H1 (cell line): Measurements from ENCODE around the gene INIP. TPM values are rescaled to one million over a fixed set of nuclear protein-coding genes. Genes with fewer than 3 reads are reported as not detected.
A peak's percentile ranks its signal among the peaks of the same experiment; 100 is the strongest.

Source experiments
- CTCF ChIA-PET: fragments of 300-600 bp; sonication (Branson Sonifier 250); formaldehyde crosslinking; loops from one replicate; lab custom pipeline; 2021; ENCODE audit not compliant: partially characterized antibody; lab: Charles Lee
- POLR2A ChIA-PET: fragments of 300-600 bp; sonication (Branson Sonifier 250); formaldehyde crosslinking; loops from one replicate; lab custom pipeline; 2021; ENCODE audit warnings: inconsistent platforms; ENCODE audit not compliant: partially characterized antibody; lab: Charles Lee
- DNase-seq, 2 experiments: peaks; one replicate each; pipeline versions ENCODE4 v3.0.0 to v3.0.0-alpha.2; 2010 to 2022; ENCODE audit warnings: low spot score in 2 of 2, low read depth in 1 of 2, mixed read lengths in 1 of 2
- FAIRE-seq: peaks from 2 replicates; lab custom pipeline; 2011; peaks lifted over from hg19 to GRCh38; lab: Jason Lieb, UNC
- H2AFZ ChIP-seq: 2 replicates; pipeline ENCODE4 v1.8.1; 2012; ENCODE audit warnings: low read length, inconsistent platforms
- H2AK5ac ChIP-seq: 2 replicates; pipeline ENCODE4 v1.6.1; 2013; ENCODE audit warnings: low read depth, low read length
- H2BK120ac ChIP-seq: replicated peaks from 2 replicates; pipeline ENCODE3; 2013; ENCODE audit warnings: low read depth, low read length, inconsistent platforms
- H2BK12ac ChIP-seq: 2 replicates; pipeline ENCODE4 v1.6.1; 2013; ENCODE audit warnings: low read depth, low read length
- H2BK15ac ChIP-seq: 2 replicates; pipeline ENCODE4 v1.6.1; 2013; ENCODE audit warnings: low read length
- H2BK20ac ChIP-seq: 2 replicates; pipeline ENCODE4 v1.6.1; 2013; ENCODE audit warnings: low read length
- H2BK5ac ChIP-seq: 2 replicates; pipeline ENCODE4 v1.6.1; 2013; ENCODE audit warnings: low read depth, low read length
- H3K14ac ChIP-seq: 2 replicates; pipeline ENCODE4 v1.6.1; 2013; ENCODE audit warnings: inconsistent platforms; ENCODE audit not compliant: insufficient read length
- H3K18ac ChIP-seq: 2 replicates; pipeline ENCODE4 v1.6.1; 2013; ENCODE audit warnings: low read length; ENCODE audit errors: extremely low read depth
- H3K23ac ChIP-seq: 2 replicates; pipeline ENCODE4 v1.6.1; 2013; ENCODE audit warnings: inconsistent platforms; ENCODE audit not compliant: insufficient read length
- H3K23me2 ChIP-seq: 2 replicates; pipeline ENCODE4 v1.6.1; 2013; ENCODE audit warnings: low read depth, low read length
- H3K27ac ChIP-seq: 2 replicates; pipeline ENCODE4 v1.6.1; 2011; ENCODE audit warnings: low read depth, low read length, inconsistent platforms
- H3K27me3 ChIP-seq, 4 experiments: replicated peaks in 1 of 4; 1 replicate in 1 of 4; 2 replicates in 3 of 4; pipeline versions ENCODE4 v1.6.1 to v1.8.1; 2011 to 2013; ENCODE audit warnings: low read length in 3 of 4, mild to moderate bottlenecking in 3 of 4, inconsistent platforms in 2 of 4, mixed read lengths in 2 of 4, moderate library complexity in 1 of 4; ENCODE audit not compliant: control insufficient read depth in 3 of 4, insufficient read depth in 3 of 4; ENCODE audit errors: extremely low read depth in 1 of 4
- H3K36me3 ChIP-seq, 4 experiments: 2 replicates each; pipeline versions ENCODE4 v1.6.1 to v1.8.1; 2011 to 2013; ENCODE audit warnings: mild to moderate bottlenecking in 4 of 4, low read length in 3 of 4, moderate library complexity in 2 of 4, control low read depth in 1 of 4, inconsistent platforms in 1 of 4; ENCODE audit not compliant: insufficient read depth in 4 of 4, control insufficient read depth in 2 of 4
- H3K4ac ChIP-seq: replicated peaks from 2 replicates; pipeline ENCODE3; 2013; ENCODE audit warnings: low read length, low read depth, mixed read lengths, inconsistent platforms; ENCODE audit not compliant: insufficient read length
- H3K4me1 ChIP-seq, 4 experiments: replicated peaks in 1 of 4; 1 replicate in 1 of 4; 2 replicates in 3 of 4; pipeline versions ENCODE4 v1.6.1 to v1.8.1; 2011 to 2013; ENCODE audit warnings: low read length in 3 of 4, inconsistent platforms in 2 of 4, mixed read lengths in 1 of 4; ENCODE audit not compliant: insufficient read depth in 4 of 4, control insufficient read depth in 3 of 4
- H3K4me2 ChIP-seq, 2 experiments: 2 replicates each; pipeline versions ENCODE4 v1.6.1 to v1.8.1; 2011 to 2013; ENCODE audit warnings: low read depth in 2 of 2, low read length in 2 of 2, control low read depth in 1 of 2, inconsistent platforms in 1 of 2, mild to moderate bottlenecking in 1 of 2; ENCODE audit not compliant: insufficient read depth in 1 of 2
- H3K4me3 ChIP-seq, 4 experiments: fragments of 200-600, 300-600 bp in 1 of 4; sonication (generic), shearing (Covaris generic), sonication (Bioruptor Twin) in 1 of 4; 2 replicates each; pipeline versions ENCODE4 v1.5.1 to v1.8.1; 2011 to 2016; ENCODE audit warnings: low read length in 4 of 4, low read depth in 3 of 4, control low read depth in 2 of 4, inconsistent platforms in 2 of 4, mild to moderate bottlenecking in 2 of 4, mixed read lengths in 1 of 4, moderate library complexity in 1 of 4; ENCODE audit not compliant: insufficient read depth in 2 of 4; ENCODE audit errors: extremely low read depth in 1 of 4
- H3K56ac ChIP-seq: replicated peaks from 2 replicates; pipeline ENCODE3; 2013; ENCODE audit warnings: low read depth, mild to moderate bottlenecking, mixed read lengths, low read length, inconsistent platforms; ENCODE audit not compliant: insufficient read length
- H3K79me1 ChIP-seq: 2 replicates; pipeline ENCODE4 v1.6.1; 2013; ENCODE audit warnings: low read depth, low read length, control low read depth
- H3K79me2 ChIP-seq, 2 experiments: 2 replicates each; pipeline versions ENCODE4 v1.6.1 to v1.8.1; 2012 to 2013; ENCODE audit warnings: low read length in 2 of 2, mild to moderate bottlenecking in 2 of 2, inconsistent platforms in 1 of 2; ENCODE audit not compliant: insufficient read depth in 2 of 2, control insufficient read depth in 1 of 2
- H3K9ac ChIP-seq, 4 experiments: replicated peaks in 1 of 4; 1 replicate in 1 of 4; 2 replicates in 3 of 4; pipeline versions ENCODE4 v1.6.1 to v1.8.1; 2011 to 2013; ENCODE audit warnings: low read depth in 3 of 4, low read length in 3 of 4, control low read depth in 2 of 4, mild to moderate bottlenecking in 2 of 4, moderate library complexity in 2 of 4, inconsistent platforms in 1 of 4; ENCODE audit errors: extremely low read depth in 1 of 4
- H3K9me3 ChIP-seq, 2 experiments: 2 replicates each; pipeline versions ENCODE4 v1.6.1 to v1.8.1; 2012 to 2013; ENCODE audit warnings: mild to moderate bottlenecking in 2 of 2, moderate library complexity in 2 of 2, control low read depth in 1 of 2, inconsistent platforms in 1 of 2, low read depth in 1 of 2, low read length in 1 of 2, mixed read lengths in 1 of 2; ENCODE audit not compliant: insufficient read depth in 2 of 2
- H4K20me1 ChIP-seq, 2 experiments: replicated peaks in 1 of 2; 2 replicates each; pipeline versions ENCODE3 to v1.8.1; 2011 to 2013; ENCODE audit warnings: inconsistent platforms in 2 of 2, low read length in 2 of 2, mild to moderate bottlenecking in 1 of 2; ENCODE audit not compliant: insufficient read depth in 2 of 2, control insufficient read depth in 1 of 2
- H4K5ac ChIP-seq: 2 replicates; pipeline ENCODE4 v1.6.1; 2013; ENCODE audit warnings: low read length, low read depth, mixed read lengths, inconsistent platforms; ENCODE audit not compliant: insufficient read length
- H4K8ac ChIP-seq: 2 replicates; pipeline ENCODE4 v1.8.0; 2013; ENCODE audit warnings: mild to moderate bottlenecking, moderate library complexity, low read length, inconsistent platforms; ENCODE audit not compliant: insufficient read depth; ENCODE audit errors: extremely low read depth
- H4K91ac ChIP-seq: replicated peaks from 2 replicates; pipeline ENCODE3; 2013; ENCODE audit warnings: low read length, mixed read lengths, inconsistent platforms; ENCODE audit not compliant: insufficient read length
- E2F6 ChIP-seq: IDR thresholded peaks from 2 replicates; pipeline ENCODE4 v1.6.1; 2012; ENCODE audit warnings: inconsistent platforms
- FOSL1 ChIP-seq: IDR thresholded peaks from 2 replicates; pipeline ENCODE4 v1.6.1; 2011; ENCODE audit warnings: mild to moderate bottlenecking, low read depth, low read length, moderate library complexity; ENCODE audit not compliant: insufficient read depth
- GABPA ChIP-seq: IDR thresholded peaks from 2 replicates; pipeline ENCODE4 v1.6.1; 2011; ENCODE audit warnings: mild to moderate bottlenecking, low read length, moderate library complexity, borderline replicate concordance; ENCODE audit not compliant: insufficient read depth
- KDM1A ChIP-seq: fragments of 200-600, 300-600 bp; sonication (generic); IDR thresholded peaks from 2 replicates; pipeline ENCODE4 v1.7.1; 2016; ENCODE audit warnings: mild to moderate bottlenecking, low read length, borderline replicate concordance
- KDM4A ChIP-seq: IDR thresholded peaks from one replicate; pipeline ENCODE4 v1.7.1; 2012; ENCODE audit warnings: low read depth, mild to moderate bottlenecking, moderate library complexity, low read length, inconsistent platforms; ENCODE audit not compliant: severe bottlenecking
- MAFK ChIP-seq: IDR thresholded peaks from 2 replicates; pipeline ENCODE4 v1.6.1; 2012; ENCODE audit warnings: low read depth, mild to moderate bottlenecking, improper control_type of control experiment, low read length
- MAX ChIP-seq: IDR thresholded peaks from 2 replicates; pipeline ENCODE4 v1.6.1; 2012; ENCODE audit warnings: inconsistent platforms
- SIN3A ChIP-seq, 2 experiments: IDR thresholded peaks in 1 of 2; conservative IDR thresholded peaks in 1 of 2; 2 replicates each; pipeline ENCODE4 v1.6.1; 2011 to 2012; ENCODE audit warnings: low read length in 2 of 2, improper control_type of control experiment in 1 of 2, low read depth in 1 of 2, mild to moderate bottlenecking in 1 of 2
- USF2 ChIP-seq: IDR thresholded peaks from 2 replicates; pipeline ENCODE4 v1.6.1; 2011; ENCODE audit warnings: low read length, improper control_type of control experiment
- WGBS, 2 experiments: shearing (Covaris generic) in 1 of 2; methylation state at CpG; one replicate each; pipeline versions ENCODE4 v1.1.6 to v1.1.7; 2013 to 2015; ENCODE audit warnings: low lambda C conversion rate in 2 of 2, mixed read lengths in 2 of 2, inconsistent platforms in 1 of 2, low coverage in 1 of 2, missing lambda C conversion rate in 1 of 2; ENCODE audit not compliant: insufficient replicate concordance in 2 of 2, insufficient coverage in 1 of 2, insufficient read length in 1 of 2; ENCODE audit errors: extremely low coverage in 1 of 2, missing lambda C conversion rate in 1 of 2; 5-methylcytosine and 5-hydroxymethylcytosine counted together
- polyA plus RNA-seq, 7 experiments: library from polyadenylated mRNA; depleted of rRNA in 3 of 7; stranded (reverse) in 5 of 7; unstranded in 2 of 7; fragments of >200 nt in 5 of 7; fragments of 200-250 nt in 2 of 7; gene quantifications; 1 replicate in 5 of 7; 2 replicates in 1 of 7; 4 replicates in 1 of 7; pipeline versions ENCODE4 v1.2.1 to v1.2.3, GENCODE V29; 2011 to 2013; ENCODE audit warnings: missing spikeins in 2 of 7, mixed read lengths in 2 of 7
- total RNA-seq: library from RNA; stranded (reverse); fragmentation: NEBNext Ultra II Directional; extraction: Animal tissue kit (Norgen Biotek cat#: 25700); gene quantifications from 2 replicates; pipeline ENCODE4 v1.2.1, GENCODE V29; 2021

INIP gene
- total and polyA plus RNA-seq, 2 of the 8 experiments (the other 6 are each of a cell fraction or from before 2014, with no cell fraction given): 10.7 to 18.3 TPM

GRCh38 chr9:112680731-112681402, 37.0 kb downstream of the INIP start:
- H2BK5ac ChIP-seq: 0 out of 2 replicates have a peak overlapping the region, but pooled peaks have one; percentile 13
- H4K5ac ChIP-seq: no peak overlapping the region
- H4K8ac ChIP-seq: no peak overlapping the region
- no peak overlapping the region for H2BK20ac ChIP-seq
- H3K79me2 ChIP-seq: no peaks in the 10 kb centered on the region
- CTCF ChIA-PET: interaction anchor here (0.6 to 0.8 kb wide), 2 partner anchors 15 to 339 kb away, joined by 4 read pairs; no protein-coding TSS in a partner anchor
- 75% methylated on average over 6 of the region's 6 CpGs; no CpG with 5 or more reads in 1 of the 2 experiments for WGBS, 2 experiments
- H4K91ac ChIP-seq: no peak overlapping the region
- H3K4me2 ChIP-seq: no peak overlapping the region
- H3K4ac ChIP-seq: no peak overlapping the region
- no peak overlapping the region for H3K27ac ChIP-seq
- H3K9ac ChIP-seq: peak overlapping the region in 1 of 4 experiments; percentile 44; a peak in 1 of 7 replicates
- H3K4me3 ChIP-seq: no peak overlapping the region
- H2AK5ac ChIP-seq: peak overlapping the region; percentile 88; the same call in 1 of the 2 replicates
- H3K56ac ChIP-seq: no peak overlapping the region
- peak in 1 of 2 experiments; percentile 51 for DNase-seq
- no peak overlapping the region for H2BK120ac ChIP-seq
- no peak overlapping the region for H3K14ac ChIP-seq
- no peaks in the 10 kb centered on the region for H4K20me1 ChIP-seq
- no peak for FAIRE-seq
- POLR2A ChIA-PET: interaction anchor here (0.7 kb wide), 1 partner anchor 12 kb away, joined by 5 read pairs; no protein-coding TSS in a partner anchor
- H2AFZ ChIP-seq: no peak overlapping the region
- H3K79me1 ChIP-seq: no peaks in the 10 kb centered on the region
- H2BK12ac ChIP-seq: peak overlapping the region; percentile 86
- no peaks in the 10 kb centered on the region for H3K23me2 ChIP-seq
- peaks cover 0 to 4% (median 1%) of the 10 kb centered on the region in 4 experiments; a peak in 1 of 7 replicates for H3K4me1 ChIP-seq
- H3K23ac ChIP-seq: no peak overlapping the region
- peaks cover 0 to 7% of the 10 kb centered on the region in 2 experiments; a peak in 2 of 4 replicates for H3K9me3 ChIP-seq
- H3K18ac ChIP-seq: no peak overlapping the region
- H3K36me3 ChIP-seq: peaks cover 0 to under 1% (median 0%) of the 10 kb centered on the region in 4 experiments; a peak in 1 of 8 replicates
- no peaks in the 10 kb centered on the region for H3K27me3 ChIP-seq
- H2BK15ac ChIP-seq: 0 out of 2 replicates have a peak overlapping the region, but pooled peaks have one; percentile 65
- no peak for TF ChIP-seq SIN3A (conservative IDR thresholded peaks at IDR 0.05 in 1 of 2, IDR thresholded peaks at IDR 0.05 in 1 of 2; ENCODE audit: low read depth in 1 of 2, low read length in 2 of 2)
- no peak for TF ChIP-seq KDM1A
- TF ChIP-seq MAX: no peak
- TF ChIP-seq E2F6: no peak
- no peak for TF ChIP-seq GABPA
- TF ChIP-seq USF2: no peak
- TF ChIP-seq FOSL1: no peak
- no peak for TF ChIP-seq KDM4A
- no peak for TF ChIP-seq MAFK
